OCI-LY7 (cell line): ENCODE data around the gene SLC39A6. TPM values are rescaled to one million over a fixed set of nuclear protein-coding genes. Genes with fewer than 3 reads are reported as not detected.

Source experiments
- BruUV-seq: library from RNA; stranded (reverse); fragments of 400-500 nt; replicated peaks from 2 replicates; lab custom pipeline; 2021; lab: Mats Ljungman, UMichigan
- CTCF ChIA-PET: fragments of 300-600 bp; sonication (Branson Sonifier 250); formaldehyde crosslinking; loops from one replicate; lab custom pipeline; 2022; ENCODE audit warnings: antibody characterized with exemption; ENCODE audit not compliant: unreplicated experiment; lab: Charles Lee
- POLR2A ChIA-PET: fragments of 300-600 bp; sonication (Branson Sonifier 250); formaldehyde crosslinking; loops from one replicate; lab custom pipeline; 2022; ENCODE audit warnings: antibody characterized with exemption; lab: Charles Lee
- DNase-seq: peaks from one replicate; pipeline ENCODE4 v3.0.0-alpha.2; 2015; ENCODE audit warnings: low spot score
- H2AFZ ChIP-seq: fragments of 200-600 bp; sonication (generic), shearing (Covaris generic); 2 replicates; pipeline ENCODE4 v1.6.1; 2014; ENCODE audit warnings: mild to moderate bottlenecking, antibody characterized with exemption, low read length, moderate library complexity
- H3K27ac ChIP-seq: fragments of 200-600 bp; sonication (generic); 2 replicates; pipeline ENCODE4 v1.5.1; 2014; ENCODE audit warnings: mixed run types, low read depth, mild to moderate bottlenecking, moderate library complexity, low read length, inconsistent platforms; ENCODE audit not compliant: poor library complexity, severe bottlenecking
- H3K36me3 ChIP-seq: fragments of 200-600 bp; sonication (generic); 2 replicates; pipeline ENCODE4 v1.6.1; 2014; ENCODE audit warnings: mild to moderate bottlenecking, antibody characterized with exemption, low read length, moderate library complexity, mixed read lengths; ENCODE audit not compliant: insufficient read depth
- H3K4me1 ChIP-seq: fragments of 200-600 bp; sonication (generic); 2 replicates; pipeline ENCODE4 v1.5.1; 2014; ENCODE audit warnings: mild to moderate bottlenecking, low read length; ENCODE audit not compliant: insufficient read depth, poor library complexity, severe bottlenecking
- H3K4me2 ChIP-seq: fragments of 200-600 bp; sonication (generic); 2 replicates; pipeline ENCODE4 v1.6.1; 2014; ENCODE audit warnings: mild to moderate bottlenecking, low read length
- H3K4me3 ChIP-seq: fragments of 200-600 bp; sonication (generic); 2 replicates; pipeline ENCODE4 v1.5.1; 2014; ENCODE audit warnings: mild to moderate bottlenecking, low read depth, low read length; ENCODE audit not compliant: poor library complexity, severe bottlenecking
- H3K79me2 ChIP-seq: fragments of 200-600 bp; sonication (generic); 2 replicates; pipeline ENCODE4 v1.6.1; 2016; ENCODE audit warnings: low read depth, mild to moderate bottlenecking, low read length, moderate library complexity, mixed read lengths; ENCODE audit not compliant: insufficient read depth
- H3K9me2 ChIP-seq: fragments of 200-600 bp; sonication (generic); 2 replicates; pipeline ENCODE4 v1.6.1; 2016; ENCODE audit warnings: mild to moderate bottlenecking, low read length, mixed read lengths; ENCODE audit not compliant: insufficient read depth
- H3K9me3 ChIP-seq: fragments of 200-600 bp; sonication (generic); 2 replicates; pipeline ENCODE4 v1.6.1; 2014; ENCODE audit warnings: mild to moderate bottlenecking, mixed run types, low read length, mixed read lengths
- H4K20me1 ChIP-seq: fragments of 200-600 bp; sonication (generic); 2 replicates; pipeline ENCODE4 v1.6.1; 2014; ENCODE audit warnings: mild to moderate bottlenecking, antibody characterized with exemption, low read length, moderate library complexity, mixed read lengths; ENCODE audit not compliant: insufficient read depth
- EZH2phosphoT487 ChIP-seq: fragments of 200-600 bp; sonication (generic); IDR thresholded peaks from 2 replicates; pipeline ENCODE4 v1.6.1; 2018; ENCODE audit warnings: low read depth, borderline replicate concordance, mild to moderate bottlenecking, mixed run types, antibody characterized with exemption, low read length, moderate library complexity, mixed read lengths
- intact Hi-C: fragments of 100-400 bp; cut with micrococcal nuclease; formaldehyde crosslinking; loops from one replicate; pipeline ENCODE4 v1.10.0; 2022; ENCODE audit not compliant: unreplicated experiment
- total RNA-seq, 2 experiments: library from RNA; depleted of rRNA in 1 of 2; stranded (reverse); fragments of >200 nt in 1 of 2; shearing (Covaris generic) in 1 of 2; gene quantifications; 2 replicates each; pipeline ENCODE4 v1.2.3, GENCODE V29; 2014 to 2022
- TF ChIP-seq, protein P1 (sequence below): fragments of 200-600 bp; sonication (generic); conservative IDR thresholded peaks from 2 replicates; pipeline ENCODE4 v1.5.1; 2014; ENCODE audit warnings: mild to moderate bottlenecking, antibody characterized with exemption, low read length, moderate library complexity, mixed read lengths

SLC39A6 gene
- total RNA-seq, 2 experiments from 2014 or later = 11.2 to 14.7 TPM

DNA sequence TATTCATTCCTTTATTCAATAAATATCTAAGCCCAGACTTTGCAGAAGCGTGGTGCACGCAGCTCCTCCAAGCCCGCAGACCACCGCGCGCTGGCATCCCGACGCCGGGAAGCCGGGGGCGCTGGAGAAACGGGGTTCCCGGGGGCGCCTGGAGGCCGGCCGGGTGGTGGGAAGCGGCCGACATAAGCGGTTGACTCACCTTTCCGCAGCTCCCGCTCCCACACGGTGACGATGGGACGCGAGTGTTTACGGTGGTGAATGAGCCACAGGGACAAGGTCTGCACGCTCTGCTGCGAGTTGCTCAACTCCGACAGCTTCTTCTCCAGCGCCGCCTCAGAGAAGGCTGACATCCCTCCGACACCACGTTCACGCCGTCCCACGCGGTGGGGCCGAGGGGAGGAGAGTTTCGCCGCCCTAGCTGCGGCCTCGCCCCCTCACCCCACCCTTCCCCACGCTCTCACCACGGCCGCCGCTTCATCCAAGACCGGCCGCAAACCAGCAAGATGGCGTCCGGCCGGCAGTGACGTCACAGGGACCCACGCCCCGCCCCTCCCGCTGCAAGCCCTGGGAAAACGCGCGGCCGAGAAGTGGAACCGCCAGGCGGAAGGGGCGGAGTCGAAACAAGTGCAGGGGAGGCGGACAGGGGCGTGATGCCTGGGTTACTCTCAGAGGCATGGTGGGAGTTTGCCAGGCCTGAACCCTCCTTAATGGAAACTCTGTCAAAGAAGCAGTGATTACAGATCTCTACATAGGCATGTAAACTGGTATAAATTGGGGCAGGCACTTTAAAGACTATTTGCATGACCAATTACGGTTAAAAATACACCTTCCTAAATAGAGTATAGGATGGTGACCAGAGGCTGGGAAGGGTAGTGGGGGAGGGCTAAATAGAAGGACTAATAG, 61.8 kb downstream of the SLC39A6 start, which contains the start of gene RPRD1A:
Gene RPRD1A (minus strand): TSS at position 505 of the 903 bp plus-strand sequence. CDS start 155 bp downstream, at position 350.
- ChIA-PET CTCF (no interaction called here), POLR2A (interaction anchor here (0.6 to 1.3 kb wide), 2 partner anchors 61 to 113 kb away, joined by 3 to 4 read pairs; partner anchors contain the start of gene SLC39A6)
- peak within 1 kb of the TSS; percentile 50 for H3K27ac ChIP-seq
- H3K4me1 ChIP-seq = peaks cover 4% of the 10 kb centered on the region
- H3K4me3 ChIP-seq = peak within 1 kb of the TSS; percentile 87
- no peaks in the 10 kb centered on the region for H3K9me2 ChIP-seq
- TF ChIP-seq, protein P1, sequence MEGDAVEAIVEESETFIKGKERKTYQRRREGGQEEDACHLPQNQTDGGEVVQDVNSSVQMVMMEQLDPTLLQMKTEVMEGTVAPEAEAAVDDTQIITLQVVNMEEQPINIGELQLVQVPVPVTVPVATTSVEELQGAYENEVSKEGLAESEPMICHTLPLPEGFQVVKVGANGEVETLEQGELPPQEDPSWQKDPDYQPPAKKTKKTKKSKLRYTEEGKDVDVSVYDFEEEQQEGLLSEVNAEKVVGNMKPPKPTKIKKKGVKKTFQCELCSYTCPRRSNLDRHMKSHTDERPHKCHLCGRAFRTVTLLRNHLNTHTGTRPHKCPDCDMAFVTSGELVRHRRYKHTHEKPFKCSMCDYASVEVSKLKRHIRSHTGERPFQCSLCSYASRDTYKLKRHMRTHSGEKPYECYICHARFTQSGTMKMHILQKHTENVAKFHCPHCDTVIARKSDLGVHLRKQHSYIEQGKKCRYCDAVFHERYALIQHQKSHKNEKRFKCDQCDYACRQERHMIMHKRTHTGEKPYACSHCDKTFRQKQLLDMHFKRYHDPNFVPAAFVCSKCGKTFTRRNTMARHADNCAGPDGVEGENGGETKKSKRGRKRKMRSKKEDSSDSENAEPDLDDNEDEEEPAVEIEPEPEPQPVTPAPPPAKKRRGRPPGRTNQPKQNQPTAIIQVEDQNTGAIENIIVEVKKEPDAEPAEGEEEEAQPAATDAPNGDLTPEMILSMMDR = no peak
- TF ChIP-seq EZH2phosphoT487 = no peak
- peaks cover 15% of the 10 kb centered on the region; the same call in 1 of the 2 replicates for H4K20me1 ChIP-seq
- intact Hi-C loops = loop anchor here (5.0 kb wide), 1 partner anchor 50 kb away; no protein-coding TSS in a partner anchor
- H3K4me2 ChIP-seq = peak within 1 kb of the TSS; percentile 75
- BruUV-seq = no TSS peak
- peak; percentile 88 for DNase-seq
- H3K36me3 ChIP-seq = peaks cover 11% of the 10 kb centered on the region; the same call in 1 of the 2 replicates
- no peaks in the 10 kb centered on the region for H3K9me3 ChIP-seq
- H2AFZ ChIP-seq = peak within 1 kb of the TSS; percentile 86
- peaks cover 49% of the 10 kb centered on the region for H3K79me2 ChIP-seq

- Histone ChIP-seq H3K36me3 (peaks cover 11% of the 10 kb centered on the region; the same call in 1 of the 2 replicates), H3K4me2 (peak overlapping the region; percentile 70), H3K9me3 (no peaks in the 10 kb centered on the region), H2AFZ (peak overlapping the region; percentile 86; the same call in 1 of the 2 replicates), H4K20me1 (peaks cover 15% of the 10 kb centered on the region; the same call in 1 of the 2 replicates), H3K9me2 (no peaks in the 10 kb centered on the region), H3K4me1 (peaks cover 4% of the 10 kb centered on the region), H3K27ac (peak overlapping the region; percentile 50), H3K4me3 (peak overlapping the region; percentile 87), H3K79me2 (peaks cover 54% of the 10 kb centered on the region)
- peak; percentile 4 for DNase-seq
- ChIA-PET POLR2A (interaction anchor here (0.6 to 1.3 kb wide), 3 partner anchors 25 to 113 kb away, joined by 3 to 4 read pairs (median 3); partner anchors contain the start of gene SLC39A6), CTCF (no interaction called here)
- intact Hi-C loops = loop anchor here (5.0 kb wide), 1 partner anchor 49 kb away; no protein-coding TSS in a partner anchor
- BruUV-seq = no TSS peak
- no peak for TF ChIP-seq EZH2phosphoT487
- TF ChIP-seq, protein P1 = no peak
These were observed 62.5 kb downstream of the SLC39A6 start for GRCh38 chr18:36066686-36067054.
